ENCODE results near the gene CD82. TPM values are rescaled to one million over a fixed set of nuclear protein-coding genes. Genes with fewer than 3 reads are reported as not detected.

The CD82 gene
- polyA plus RNA-seq, 3 donors: 40.8 to 89.0 (median 43.0) TPM

DNA sequence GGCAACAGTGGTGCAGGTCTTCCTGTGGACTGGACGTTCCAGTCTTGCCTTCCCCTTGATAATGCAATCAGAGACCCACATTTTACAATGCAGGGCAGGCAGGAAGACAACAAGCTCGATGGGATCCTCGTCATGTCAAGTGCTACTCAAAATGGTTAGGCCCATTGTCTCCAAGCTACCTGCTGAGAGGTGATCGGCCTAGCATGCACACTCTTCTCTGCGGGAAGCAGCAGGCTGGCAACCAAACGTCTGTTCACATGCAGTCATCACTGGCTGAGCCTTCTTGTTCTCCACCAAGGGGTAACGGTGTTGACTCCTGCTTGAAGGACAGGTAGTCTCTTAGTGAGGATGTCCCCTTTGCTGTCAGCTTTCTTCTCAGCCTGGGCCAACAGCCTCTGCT, 25.5 kb upstream of the CD82 start:
- H3K4me3 ChIP-seq (replicated peaks in 1 of 3; ENCODE audit: low read depth in 2 of 3, low read length in 3 of 3): no peak overlapping the region
- H3K27me3 ChIP-seq (ENCODE audit: control insufficient read depth in 2 of 2, insufficient read depth in 2 of 2, low read length in 2 of 2): no peaks in the 10 kb centered on the region
- no peak overlapping the region for H3K4me2 ChIP-seq (replicated peaks; ENCODE audit: extremely low read depth, low read length, poor library complexity, severe bottlenecking)
- H3K9me3 ChIP-seq (replicated peaks in 1 of 2; ENCODE audit: control insufficient read depth in 1 of 2, insufficient read depth in 1 of 2, low read length in 2 of 2): no peaks in the 10 kb centered on the region
- no peak overlapping the region for H3K4me3 Mint-ChIP-seq
- 87% methylated on average over 6 of the region's 7 CpGs for WGBS (ENCODE audit: insufficient coverage)
- H3K27ac Mint-ChIP-seq: no peak overlapping the region
- no peaks in the 10 kb centered on the region for H3K36me3 ChIP-seq (replicated peaks in 1 of 2; ENCODE audit: control insufficient read depth in 1 of 2, insufficient read depth in 2 of 2, low read length in 2 of 2)
- H2AFZ ChIP-seq (ENCODE audit: insufficient read depth, low read depth, low read length, poor library complexity, severe bottlenecking): no peak overlapping the region
- intact Hi-C loops (cut with micrococcal nuclease): loop anchor here (2.0 to 10.0 kb wide), 2 partner anchors 253 to 445 kb away; partner anchors contain the start of gene EXT2 (in 1 of the 2)
- H4K20me1 ChIP-seq (ENCODE audit: insufficient read depth, low read length): no peaks in the 10 kb centered on the region
- peaks cover 0 to 6% (median 3%) of the 10 kb centered on the region in 3 donors for H3K27me3 Mint-ChIP-seq (ENCODE audit: low read depth in 3 of 3)
- no peaks in the 10 kb centered on the region for H3K79me2 ChIP-seq (ENCODE audit: insufficient read depth, low read length)
- no peaks in the 10 kb centered on the region for H3K4me1 ChIP-seq (ENCODE audit: control insufficient read depth in 1 of 2, insufficient read depth in 2 of 2, low read length in 2 of 2)
- TF ChIP-seq, protein P1, sequence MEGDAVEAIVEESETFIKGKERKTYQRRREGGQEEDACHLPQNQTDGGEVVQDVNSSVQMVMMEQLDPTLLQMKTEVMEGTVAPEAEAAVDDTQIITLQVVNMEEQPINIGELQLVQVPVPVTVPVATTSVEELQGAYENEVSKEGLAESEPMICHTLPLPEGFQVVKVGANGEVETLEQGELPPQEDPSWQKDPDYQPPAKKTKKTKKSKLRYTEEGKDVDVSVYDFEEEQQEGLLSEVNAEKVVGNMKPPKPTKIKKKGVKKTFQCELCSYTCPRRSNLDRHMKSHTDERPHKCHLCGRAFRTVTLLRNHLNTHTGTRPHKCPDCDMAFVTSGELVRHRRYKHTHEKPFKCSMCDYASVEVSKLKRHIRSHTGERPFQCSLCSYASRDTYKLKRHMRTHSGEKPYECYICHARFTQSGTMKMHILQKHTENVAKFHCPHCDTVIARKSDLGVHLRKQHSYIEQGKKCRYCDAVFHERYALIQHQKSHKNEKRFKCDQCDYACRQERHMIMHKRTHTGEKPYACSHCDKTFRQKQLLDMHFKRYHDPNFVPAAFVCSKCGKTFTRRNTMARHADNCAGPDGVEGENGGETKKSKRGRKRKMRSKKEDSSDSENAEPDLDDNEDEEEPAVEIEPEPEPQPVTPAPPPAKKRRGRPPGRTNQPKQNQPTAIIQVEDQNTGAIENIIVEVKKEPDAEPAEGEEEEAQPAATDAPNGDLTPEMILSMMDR (IDR thresholded peaks at IDR 0.05): no peak
- H3K9ac ChIP-seq (ENCODE audit: insufficient read depth, low read length, poor library complexity, severe bottlenecking): no peak overlapping the region
- H3K4me1 Mint-ChIP-seq: peaks cover 4% of the 10 kb centered on the region
- H3K9me3 Mint-ChIP-seq: no peaks in the 10 kb centered on the region
- H3K36me3 Mint-ChIP-seq: no peaks in the 10 kb centered on the region
- DNase-seq: no peak
- no peak overlapping the region for H3K27ac ChIP-seq (ENCODE audit: low read depth in 1 of 2, low read length in 2 of 2)

DNA sequence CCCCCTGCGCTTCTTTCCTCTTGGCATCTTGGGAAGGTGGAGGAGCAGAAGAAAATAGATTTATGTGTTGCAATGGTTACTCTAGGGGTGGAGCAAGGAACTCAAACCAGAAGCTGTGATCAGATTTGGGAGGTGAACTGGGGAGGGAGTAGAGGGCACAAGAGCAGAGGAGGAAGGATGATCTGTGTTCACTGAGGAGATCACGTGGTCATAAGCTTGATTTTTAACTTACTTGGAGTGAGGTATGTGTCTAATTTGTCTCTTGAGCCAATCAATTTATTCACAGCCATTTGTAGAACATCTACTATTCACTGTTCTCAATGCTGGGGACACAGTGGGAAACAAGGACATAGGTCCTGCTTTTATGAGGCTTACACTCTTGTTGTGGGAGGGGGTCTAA, 24.8 kb upstream of the CD82 start:
- DNase-seq: no peak
- H3K4me3 ChIP-seq (replicated peaks in 1 of 3; ENCODE audit: low read depth in 2 of 3, low read length in 3 of 3): no peak overlapping the region
- H3K9me3 ChIP-seq (replicated peaks in 1 of 2; ENCODE audit: control insufficient read depth in 1 of 2, insufficient read depth in 1 of 2, low read length in 2 of 2): no peaks in the 10 kb centered on the region
- no peaks in the 10 kb centered on the region for H3K36me3 ChIP-seq (replicated peaks in 1 of 2; ENCODE audit: control insufficient read depth in 1 of 2, insufficient read depth in 2 of 2, low read length in 2 of 2)
- no peaks in the 10 kb centered on the region for H3K4me1 ChIP-seq (ENCODE audit: control insufficient read depth in 1 of 2, insufficient read depth in 2 of 2, low read length in 2 of 2)
- peaks cover 0 to 2% (median 0%) of the 10 kb centered on the region in 7 donors for H3K9me3 Mint-ChIP-seq
- intact Hi-C loops (cut with micrococcal nuclease): no loop called here
- no peak overlapping the region for H3K27ac ChIP-seq (ENCODE audit: low read depth in 1 of 2, low read length in 2 of 2)
- H3K4me1 Mint-ChIP-seq: peaks cover 4% of the 10 kb centered on the region
- no peak overlapping the region for H2AFZ ChIP-seq (ENCODE audit: insufficient read depth, low read depth, low read length, poor library complexity, severe bottlenecking)
- H3K27me3 Mint-ChIP-seq (ENCODE audit: low read depth in 3 of 3): peaks cover 1 to 6% (median 3%) of the 10 kb centered on the region in 3 donors
- no peak overlapping the region for H3K9ac ChIP-seq (ENCODE audit: insufficient read depth, low read length, poor library complexity, severe bottlenecking)
- no peaks in the 10 kb centered on the region for H3K36me3 Mint-ChIP-seq
- WGBS (ENCODE audit: insufficient coverage): 60% methylated on average over 1 of the region's 2 CpGs
- no peak overlapping the region for H3K4me3 Mint-ChIP-seq
- no peaks in the 10 kb centered on the region for H3K27me3 ChIP-seq (ENCODE audit: control insufficient read depth in 2 of 2, insufficient read depth in 2 of 2, low read length in 2 of 2)
- no peak overlapping the region for H3K4me2 ChIP-seq (replicated peaks; ENCODE audit: extremely low read depth, low read length, poor library complexity, severe bottlenecking)
- no peaks in the 10 kb centered on the region for H3K79me2 ChIP-seq (ENCODE audit: insufficient read depth, low read length)
- TF ChIP-seq, protein P1 (IDR thresholded peaks at IDR 0.05): no peak
- peak overlapping the region in 1 of 7 donors; percentile 82 for H3K27ac Mint-ChIP-seq
- no peaks in the 10 kb centered on the region for H4K20me1 ChIP-seq (ENCODE audit: insufficient read depth, low read length)

Measured in CD14-positive monocyte (primary cell).